ENCODE data around the gene ARID5B.

The ARID5B gene

GRCh38 chr10:62075414-62075813, 173.9 kb downstream of the ARID5B start:
- no peak for TF ChIP-seq CTCF (IDR thresholded peaks at IDR 0.05; ENCODE audit: insufficient read depth, missing control alignments)
- FAIRE-seq (no peak), DNase-seq (ENCODE audit: insufficient read length, low spot score) (no peak)

- DNase-seq (ENCODE audit: insufficient read length, low spot score), result no peak
- no peak for FAIRE-seq
- TF ChIP-seq CTCF (IDR thresholded peaks at IDR 0.05; ENCODE audit: insufficient read depth, missing control alignments), result no peak
These were observed 174.4 kb downstream of the ARID5B start for GRCh38 chr10:62075912-62076311.

- DNase-seq (ENCODE audit: insufficient read length, low spot score) (no peak), FAIRE-seq (no peak)
- no peak for TF ChIP-seq CTCF (IDR thresholded peaks at IDR 0.05; ENCODE audit: insufficient read depth, missing control alignments)
These were observed 175.4 kb downstream of the ARID5B start for GRCh38 chr10:62076891-62077290.

GRCh38 chr10:62077330-62078015, 176.0 kb downstream of the ARID5B start:
- DNase-seq (ENCODE audit: insufficient read length, low spot score) (no peak), FAIRE-seq (no peak)
- no peak for TF ChIP-seq CTCF (IDR thresholded peaks at IDR 0.05; ENCODE audit: insufficient read depth, missing control alignments)

- no peak for DNase-seq (ENCODE audit: insufficient read length, low spot score)
- no peak for FAIRE-seq
- no peak for TF ChIP-seq CTCF (IDR thresholded peaks at IDR 0.05; ENCODE audit: insufficient read depth, missing control alignments)
These were observed 178.5 kb downstream of the ARID5B start for GRCh38 chr10:62079885-62080559.

GRCh38 chr10:62080905-62081304, 179.4 kb downstream of the ARID5B start:
- DNase-seq (ENCODE audit: insufficient read length, low spot score), result no peak
- no peak for FAIRE-seq
- no peak for TF ChIP-seq CTCF (IDR thresholded peaks at IDR 0.05; ENCODE audit: insufficient read depth, missing control alignments)

Measured in D721Med (cell line).